HCT116 (cell line): ENCODE results near the gene SLC5A5.

Experiments used
- CEBPB ChIP-seq: IDR thresholded peaks from 2 replicates; pipeline ENCODE4 v1.6.1; 2012; ENCODE audit warnings: low read depth
- CTCF ChIP-seq, 3 experiments: fragments of 200-600 bp in 1 of 3; sonication (generic) in 1 of 3; IDR thresholded peaks in 2 of 3; conservative IDR thresholded peaks in 1 of 3; 2 replicates each; pipeline ENCODE4 v1.5.1; 2012 to 2017; ENCODE audit warnings: low read depth in 2 of 3, low read length in 2 of 3, antibody characterized with exemption in 1 of 3, borderline replicate concordance in 1 of 3, control low read depth in 1 of 3, mild to moderate bottlenecking in 1 of 3, mixed read lengths in 1 of 3, mixed run types in 1 of 3, moderate library complexity in 1 of 3; ENCODE audit not compliant: insufficient read depth in 1 of 3
- EZH2phosphoT487 ChIP-seq: fragments of 200-600 bp; IDR thresholded peaks from 2 replicates; pipeline ENCODE4 v1.6.1; 2018; ENCODE audit warnings: antibody characterized with exemption, borderline replicate concordance
- POLR2A ChIP-seq: IDR thresholded peaks from 2 replicates; pipeline ENCODE4 v1.7.0; 2011; ENCODE audit warnings: borderline replicate concordance; ENCODE audit not compliant: insufficient read depth, insufficient read length; ENCODE audit errors: extremely low read depth
- RAD21 ChIP-seq: IDR thresholded peaks from 2 replicates; pipeline ENCODE4 v1.6.1; 2012; ENCODE audit warnings: low read depth, mild to moderate bottlenecking
- REST ChIP-seq: IDR thresholded peaks from 2 replicates; pipeline ENCODE4 v1.6.1; 2012; ENCODE audit warnings: low read depth
- SP1 ChIP-seq: IDR thresholded peaks from 2 replicates; pipeline ENCODE4 v1.6.1; 2012; ENCODE audit warnings: low read depth
- YY1 ChIP-seq: IDR thresholded peaks from 2 replicates; pipeline ENCODE4 v1.6.1; 2011; ENCODE audit warnings: low read length, low read depth, moderate library complexity, mild to moderate bottlenecking; ENCODE audit not compliant: insufficient replicate concordance; ENCODE audit errors: extremely low read depth
- ZBTB33 ChIP-seq: IDR thresholded peaks from 2 replicates; pipeline ENCODE4 v1.6.1; 2011; ENCODE audit warnings: mild to moderate bottlenecking, low read length, moderate library complexity; ENCODE audit not compliant: insufficient replicate concordance; ENCODE audit errors: extremely low read depth
- ZFX ChIP-seq: fragments of 450-650 bp; IDR thresholded peaks from 2 replicates; pipeline ENCODE4 v1.6.1; 2017
- ZNF274 ChIP-seq: fragments of 200-500 bp; sonication (Bioruptor generic); IDR thresholded peaks from 2 replicates; pipeline ENCODE4 v1.6.1; 2014; ENCODE audit warnings: mild to moderate bottlenecking, low read depth, low read length, inconsistent platforms

- TF ChIP-seq POLR2A (no peak), ZFX (no peak), SP1 (no peak), RAD21 (no peak), CTCF (IDR thresholded peaks at IDR 0.05 in 2 of 3, conservative IDR thresholded peaks at IDR 0.05 in 1 of 3; ENCODE audit: borderline replicate concordance in 1 of 3, insufficient read depth in 1 of 3, low read depth in 2 of 3, low read length in 2 of 3) (no peak), CEBPB (no peak), ZBTB33 (no peak), ZNF274 (no peak), REST (no peak), EZH2phosphoT487 (no peak), YY1 (no peak)
Measured at GRCh38 chr19:17846146-17846545, 25.6 kb upstream of the SLC5A5 start.
